CD4-positive, alpha-beta T cell (primary cell): ENCODE measurements around the gene MZT2A. TPM values are rescaled to one million over a fixed set of nuclear protein-coding genes. Genes with fewer than 3 reads are reported as not detected.
"Not testable (repeated sequence)": the region's sequence is repeated elsewhere in the genome, so short reads cannot be mapped to it uniquely, and the experiment has no call there.

Experiments used
- ATAC-seq: fragments of 200-7000 bp; cut with Tn5 transposase; one replicate; pipeline ENCODE4 v1.10.0; 2022; ENCODE audit warnings: mild to moderate bottlenecking; ENCODE audit not compliant: poor library complexity
- CTCF ChIA-PET: fragments of 350-600 bp; sonication (Branson Sonifier 250); formaldehyde crosslinking; loops from one replicate; lab custom pipeline; 2021; ENCODE audit warnings: antibody characterized with exemption, inconsistent platforms; lab: Charles Lee
- POLR2A ChIA-PET: fragments of 350-600 bp; sonication (Branson Sonifier 250); formaldehyde crosslinking; loops from one replicate; lab custom pipeline; 2021; ENCODE audit warnings: antibody characterized with exemption, inconsistent platforms; lab: Charles Lee
- DNase-seq, 14 experiments: peaks; one replicate each; pipeline ENCODE4 v3.0.0-alpha.2; 2013 to 2020; ENCODE audit warnings: mixed read lengths in 2 of 14
- H3K27ac ChIP-seq, 2 donors: one replicate each; pipeline versions ENCODE4 v1.5.1 to v1.7.0; 2013; ENCODE audit warnings: low read length in 2 of 2, low read depth in 1 of 2, mild to moderate bottlenecking in 1 of 2
- H3K27me3 ChIP-seq, 2 experiments: 1 replicate in 1 of 2; 2 replicates in 1 of 2; pipeline versions ENCODE4 v1.6.1 to v1.7.0; 2013; ENCODE audit warnings: low read length in 2 of 2, control low read depth in 1 of 2, mild to moderate bottlenecking in 1 of 2, moderate library complexity in 1 of 2; ENCODE audit not compliant: insufficient read depth in 2 of 2, control insufficient read depth in 1 of 2
- H3K36me3 ChIP-seq: one replicate; pipeline ENCODE4 v1.6.1; 2013; ENCODE audit warnings: low read length, control low read depth; ENCODE audit not compliant: insufficient read depth
- H3K4me1 ChIP-seq: one replicate; pipeline ENCODE4 v1.6.1; 2013; ENCODE audit warnings: low read length, control low read depth; ENCODE audit not compliant: insufficient read depth
- H3K4me3 ChIP-seq: one replicate; pipeline ENCODE4 v1.5.1; 2013; ENCODE audit warnings: mild to moderate bottlenecking, low read length, moderate library complexity
- H3K9me3 ChIP-seq, 2 experiments: 1 replicate in 1 of 2; 2 replicates in 1 of 2; pipeline versions ENCODE4 v1.6.1 to v1.7.0; 2013; ENCODE audit warnings: low read length in 2 of 2, mild to moderate bottlenecking in 2 of 2, control low read depth in 1 of 2, moderate library complexity in 1 of 2; ENCODE audit not compliant: control insufficient read depth in 1 of 2, insufficient read depth in 1 of 2
- H3K27ac Mint-ChIP-seq: one replicate; pipeline ENCODE4 v1.8.0; 2020; ENCODE audit warnings: mixed read lengths
- H3K27me3 Mint-ChIP-seq: one replicate; pipeline ENCODE4 v1.8.0; 2021; ENCODE audit warnings: mixed read lengths
- H3K36me3 Mint-ChIP-seq: one replicate; pipeline ENCODE4 v1.8.0; 2021; ENCODE audit warnings: low read depth, mixed read lengths
- H3K4me1 Mint-ChIP-seq: one replicate; pipeline ENCODE4 v1.8.0; 2021; ENCODE audit warnings: low read depth, mixed read lengths
- H3K4me3 Mint-ChIP-seq: one replicate; pipeline ENCODE4 v1.8.0; 2020; ENCODE audit warnings: mild to moderate bottlenecking, mixed read lengths
- H3K9me3 Mint-ChIP-seq: one replicate; pipeline ENCODE4 v1.8.0; 2020; ENCODE audit warnings: mixed read lengths
- intact Hi-C, 2 experiments: fragments of 100-400 bp; cut with DNase I in 1 of 2; cut with micrococcal nuclease in 1 of 2; formaldehyde crosslinking; loops; one replicate each; pipeline versions ENCODE4 v1.15.1 to v1.9.0; 2023 to 2025; cut with DNase I, micrococcal nuclease
- total RNA-seq, 174 experiments: library from RNA in 2 of 174; stranded (reverse) in 2 of 174; gene quantifications; one replicate each; pipeline ENCODE4 v1.2.3 and lab custom pipeline; 2021 to 2026
- TF ChIP-seq, protein P1 (sequence below): fragments of 200-600 bp; IDR thresholded peaks from one replicate; pipeline ENCODE4 v1.8.0; 2022; ENCODE audit warnings: antibody characterized with exemption, mild to moderate bottlenecking

MZT2A gene
- total RNA-seq, 2 experiments from 2014 or later: 55.3 to 58.7 TPM

- intact Hi-C loops: no loop called here
- Histone ChIP-seq H3K9me3 (no peaks in the 10 kb centered on the region), H3K36me3 (peaks cover 19% of the 10 kb centered on the region), H3K27ac (no peak overlapping the region), H3K27me3 (no peaks in the 10 kb centered on the region), H3K4me3 (no peak overlapping the region), H3K4me1 (no peaks in the 10 kb centered on the region)
- no peak for ATAC-seq
- Mint-ChIP-seq H3K36me3 (peaks cover 32% of the 10 kb centered on the region), H3K4me3 (no peak overlapping the region), H3K27ac (no peak overlapping the region), H3K9me3 (no peaks in the 10 kb centered on the region), H3K4me1 (no peaks in the 10 kb centered on the region), H3K27me3 (no peaks in the 10 kb centered on the region)
- DNase-seq: no peak
- TF ChIP-seq, protein P1, sequence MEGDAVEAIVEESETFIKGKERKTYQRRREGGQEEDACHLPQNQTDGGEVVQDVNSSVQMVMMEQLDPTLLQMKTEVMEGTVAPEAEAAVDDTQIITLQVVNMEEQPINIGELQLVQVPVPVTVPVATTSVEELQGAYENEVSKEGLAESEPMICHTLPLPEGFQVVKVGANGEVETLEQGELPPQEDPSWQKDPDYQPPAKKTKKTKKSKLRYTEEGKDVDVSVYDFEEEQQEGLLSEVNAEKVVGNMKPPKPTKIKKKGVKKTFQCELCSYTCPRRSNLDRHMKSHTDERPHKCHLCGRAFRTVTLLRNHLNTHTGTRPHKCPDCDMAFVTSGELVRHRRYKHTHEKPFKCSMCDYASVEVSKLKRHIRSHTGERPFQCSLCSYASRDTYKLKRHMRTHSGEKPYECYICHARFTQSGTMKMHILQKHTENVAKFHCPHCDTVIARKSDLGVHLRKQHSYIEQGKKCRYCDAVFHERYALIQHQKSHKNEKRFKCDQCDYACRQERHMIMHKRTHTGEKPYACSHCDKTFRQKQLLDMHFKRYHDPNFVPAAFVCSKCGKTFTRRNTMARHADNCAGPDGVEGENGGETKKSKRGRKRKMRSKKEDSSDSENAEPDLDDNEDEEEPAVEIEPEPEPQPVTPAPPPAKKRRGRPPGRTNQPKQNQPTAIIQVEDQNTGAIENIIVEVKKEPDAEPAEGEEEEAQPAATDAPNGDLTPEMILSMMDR: no peak
- POLR2A ChIA-PET: no interaction called here
- CTCF ChIA-PET: no interaction called here
These were observed 27.3 kb upstream of the MZT2A start for GRCh38 chr2:131519466-131519865.

- H3K4me3 Mint-ChIP-seq, CTCF ChIA-PET, H3K9me3 Mint-ChIP-seq, H3K4me1 Mint-ChIP-seq, H3K4me3 ChIP-seq, H3K4me1 ChIP-seq, intact Hi-C loops, H3K27ac Mint-ChIP-seq, POLR2A ChIA-PET, ATAC-seq, H3K27ac ChIP-seq, DNase-seq, H3K27me3 Mint-ChIP-seq, H3K9me3 ChIP-seq, H3K27me3 ChIP-seq: not testable (repeated sequence)
- peaks cover 24% of the 10 kb centered on the region for H3K36me3 ChIP-seq
- peaks cover 40% of the 10 kb centered on the region for H3K36me3 Mint-ChIP-seq
These were observed 26.3 kb upstream of the MZT2A start for GRCh38 chr2:131518531-131518930.

GRCh38 chr2:131517856-131518255 is 25.7 kb upstream of the MZT2A start:
- H3K27me3 ChIP-seq, ATAC-seq, H3K27me3 Mint-ChIP-seq, CTCF ChIA-PET, H3K9me3 ChIP-seq, H3K27ac ChIP-seq, H3K9me3 Mint-ChIP-seq, intact Hi-C loops, H3K4me3 ChIP-seq, H3K4me3 Mint-ChIP-seq, H3K27ac Mint-ChIP-seq, DNase-seq, H3K4me1 ChIP-seq, H3K4me1 Mint-ChIP-seq, POLR2A ChIA-PET: not testable (repeated sequence)
- peaks cover 24% of the 10 kb centered on the region for H3K36me3 ChIP-seq
- peaks cover 47% of the 10 kb centered on the region for H3K36me3 Mint-ChIP-seq

DNA sequence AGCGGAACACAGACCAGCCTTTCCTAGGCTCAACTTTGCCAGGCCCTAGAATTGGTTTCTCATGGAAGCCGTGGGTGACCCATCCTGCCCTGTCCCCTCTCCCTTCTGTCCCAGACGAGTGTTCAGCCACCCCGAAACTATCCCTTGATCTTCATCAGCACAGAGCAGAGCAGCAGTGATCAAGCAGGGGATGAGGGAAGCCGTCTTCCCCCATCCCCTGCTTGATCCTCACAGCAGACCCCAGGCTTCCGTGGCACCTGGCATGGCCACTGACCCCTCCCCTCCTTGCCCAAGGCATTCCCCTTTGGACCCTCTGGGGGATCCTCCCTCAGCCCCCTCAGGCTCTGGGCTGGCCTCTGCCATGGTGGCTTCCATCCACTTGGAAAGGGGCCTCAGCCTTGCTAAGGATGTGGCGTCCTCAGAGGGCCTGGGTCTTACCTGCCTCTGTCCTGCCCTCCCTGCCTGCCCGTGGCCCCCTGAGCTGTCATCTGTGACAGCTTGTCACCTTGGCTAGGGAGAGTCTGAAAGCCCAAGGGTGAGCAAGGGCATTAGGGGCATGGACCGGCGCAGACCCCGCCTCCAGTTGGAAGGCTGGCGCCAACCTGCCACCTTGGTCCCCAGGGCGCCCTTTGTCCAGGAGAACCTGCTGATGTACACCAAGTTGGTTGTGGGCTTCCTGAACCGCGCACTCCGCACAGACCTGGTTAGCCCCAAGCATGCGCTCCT is 25.1 kb upstream of the MZT2A start:
- POLR2A ChIA-PET: no interaction called here
- H3K36me3 Mint-ChIP-seq: peaks cover 52% of the 10 kb centered on the region
- Histone ChIP-seq H3K4me1 (no peaks in the 10 kb centered on the region), H3K27ac (no peak overlapping the region), H3K4me3 (no peak overlapping the region), H3K36me3 (peaks cover 24% of the 10 kb centered on the region), H3K9me3 (no peaks in the 10 kb centered on the region), H3K27me3 (no peaks in the 10 kb centered on the region)
- no peaks in the 10 kb centered on the region for H3K4me1 Mint-ChIP-seq
- H3K9me3 Mint-ChIP-seq: no peaks in the 10 kb centered on the region
- ATAC-seq (no peak), DNase-seq (no peak)
- CTCF ChIA-PET: no interaction called here
- TF ChIP-seq, protein P1: no peak
- no peak overlapping the region for H3K4me3 Mint-ChIP-seq
- H3K27me3 Mint-ChIP-seq: no peaks in the 10 kb centered on the region
- intact Hi-C loops: no loop called here
- H3K27ac Mint-ChIP-seq: no peak overlapping the region

DNA sequence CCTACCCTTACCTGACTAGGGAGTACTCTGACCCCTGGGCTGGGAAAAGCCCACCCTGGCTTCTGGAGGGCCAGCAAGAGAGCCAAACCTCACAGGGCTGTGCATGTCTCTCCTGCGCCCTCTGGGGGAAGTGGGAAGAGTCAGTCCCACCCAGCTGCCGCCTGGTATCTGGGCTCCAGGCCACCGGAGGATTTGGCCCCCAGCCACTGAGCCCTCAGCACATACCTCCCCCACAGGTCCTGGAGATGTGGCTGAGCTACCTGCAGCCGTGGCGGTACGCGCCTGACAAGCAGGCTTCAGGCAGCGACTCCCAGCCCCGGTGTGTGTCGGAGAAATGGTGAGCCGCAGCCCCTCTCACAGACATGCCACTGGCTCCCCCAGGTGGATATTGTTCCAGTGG is 24.4 kb upstream of the MZT2A start:
- H3K4me3 ChIP-seq, H3K27ac ChIP-seq, intact Hi-C loops, H3K27ac Mint-ChIP-seq, H3K4me3 Mint-ChIP-seq, H3K27me3 ChIP-seq, POLR2A ChIA-PET, CTCF ChIA-PET, H3K4me1 ChIP-seq, DNase-seq, H3K9me3 Mint-ChIP-seq, H3K27me3 Mint-ChIP-seq, H3K4me1 Mint-ChIP-seq, H3K9me3 ChIP-seq, ATAC-seq: not testable (repeated sequence)
- H3K36me3 Mint-ChIP-seq: peaks cover 56% of the 10 kb centered on the region
- H3K36me3 ChIP-seq: peaks cover 27% of the 10 kb centered on the region
